CD4-positive, alpha-beta T cell (primary cell): ENCODE results near the gene RSPH9. TPM values are rescaled to one million over a fixed set of nuclear protein-coding genes. Genes with fewer than 3 reads are reported as not detected.

ENCODE experiments used
- ATAC-seq: fragments of 200-7000 bp; cut with Tn5 transposase; one replicate; pipeline ENCODE4 v1.10.0; 2022; ENCODE audit warnings: mild to moderate bottlenecking; ENCODE audit not compliant: poor library complexity
- CTCF ChIA-PET: fragments of 350-600 bp; sonication (Branson Sonifier 250); formaldehyde crosslinking; loops from one replicate; lab custom pipeline; 2021; ENCODE audit warnings: antibody characterized with exemption, inconsistent platforms; lab: Charles Lee
- POLR2A ChIA-PET: fragments of 350-600 bp; sonication (Branson Sonifier 250); formaldehyde crosslinking; loops from one replicate; lab custom pipeline; 2021; ENCODE audit warnings: antibody characterized with exemption, inconsistent platforms; lab: Charles Lee
- DNase-seq, 14 experiments: peaks; one replicate each; pipeline ENCODE4 v3.0.0-alpha.2; 2013 to 2020; ENCODE audit warnings: mixed read lengths in 2 of 14
- H3K27ac ChIP-seq, 2 donors: one replicate each; pipeline versions ENCODE4 v1.5.1 to v1.7.0; 2013; ENCODE audit warnings: low read length in 2 of 2, low read depth in 1 of 2, mild to moderate bottlenecking in 1 of 2
- H3K27me3 ChIP-seq, 2 experiments: 1 replicate in 1 of 2; 2 replicates in 1 of 2; pipeline versions ENCODE4 v1.6.1 to v1.7.0; 2013; ENCODE audit warnings: low read length in 2 of 2, control low read depth in 1 of 2, mild to moderate bottlenecking in 1 of 2, moderate library complexity in 1 of 2; ENCODE audit not compliant: insufficient read depth in 2 of 2, control insufficient read depth in 1 of 2
- H3K36me3 ChIP-seq: one replicate; pipeline ENCODE4 v1.6.1; 2013; ENCODE audit warnings: low read length, control low read depth; ENCODE audit not compliant: insufficient read depth
- H3K4me1 ChIP-seq: one replicate; pipeline ENCODE4 v1.6.1; 2013; ENCODE audit warnings: low read length, control low read depth; ENCODE audit not compliant: insufficient read depth
- H3K4me3 ChIP-seq: one replicate; pipeline ENCODE4 v1.5.1; 2013; ENCODE audit warnings: mild to moderate bottlenecking, low read length, moderate library complexity
- H3K9me3 ChIP-seq, 2 experiments: 1 replicate in 1 of 2; 2 replicates in 1 of 2; pipeline versions ENCODE4 v1.6.1 to v1.7.0; 2013; ENCODE audit warnings: low read length in 2 of 2, mild to moderate bottlenecking in 2 of 2, control low read depth in 1 of 2, moderate library complexity in 1 of 2; ENCODE audit not compliant: control insufficient read depth in 1 of 2, insufficient read depth in 1 of 2
- H3K27ac Mint-ChIP-seq: one replicate; pipeline ENCODE4 v1.8.0; 2020; ENCODE audit warnings: mixed read lengths
- H3K27me3 Mint-ChIP-seq: one replicate; pipeline ENCODE4 v1.8.0; 2021; ENCODE audit warnings: mixed read lengths
- H3K36me3 Mint-ChIP-seq: one replicate; pipeline ENCODE4 v1.8.0; 2021; ENCODE audit warnings: low read depth, mixed read lengths
- H3K4me1 Mint-ChIP-seq: one replicate; pipeline ENCODE4 v1.8.0; 2021; ENCODE audit warnings: low read depth, mixed read lengths
- H3K4me3 Mint-ChIP-seq: one replicate; pipeline ENCODE4 v1.8.0; 2020; ENCODE audit warnings: mild to moderate bottlenecking, mixed read lengths
- H3K9me3 Mint-ChIP-seq: one replicate; pipeline ENCODE4 v1.8.0; 2020; ENCODE audit warnings: mixed read lengths
- CTCF ChIP-seq: fragments of 200-600 bp; IDR thresholded peaks from one replicate; pipeline ENCODE4 v1.8.0; 2022; ENCODE audit warnings: antibody characterized with exemption, mild to moderate bottlenecking
- intact Hi-C, 2 experiments: fragments of 100-400 bp; cut with DNase I in 1 of 2; cut with micrococcal nuclease in 1 of 2; formaldehyde crosslinking; loops; one replicate each; pipeline versions ENCODE4 v1.15.1 to v1.9.0; 2023 to 2025; cut with DNase I, micrococcal nuclease
- total RNA-seq, 174 experiments: library from RNA in 2 of 174; stranded (reverse) in 2 of 174; gene quantifications; one replicate each; pipeline ENCODE4 v1.2.3 and lab custom pipeline; 2021 to 2026

The RSPH9 gene
- total RNA-seq, 2 experiments from 2014 or later = not detected

GRCh38 chr6:43624786-43625288, 20.0 kb upstream of the RSPH9 start:
- Mint-ChIP-seq H3K9me3 (no peaks in the 10 kb centered on the region), H3K27me3 (no peaks in the 10 kb centered on the region), H3K4me1 (peaks cover 33% of the 10 kb centered on the region), H3K27ac (no peak overlapping the region), H3K36me3 (peaks cover 76% of the 10 kb centered on the region), H3K4me3 (no peak overlapping the region)
- H3K27ac ChIP-seq = no peak overlapping the region
- TF ChIP-seq CTCF = no peak
- POLR2A ChIA-PET = no interaction called here
- H3K4me3 ChIP-seq = no peak overlapping the region
- DNase-seq = no peak
- ATAC-seq = no peak
- intact Hi-C loops = loop anchor here in 1 of 2 experiments (5.0 kb wide), 6 partner anchors 108 to 1888 kb away; partner anchors contain the start of genes ABCC10, CUL7, POLR1C and TFEB
- peaks cover 33% of the 10 kb centered on the region for H3K4me1 ChIP-seq
- CTCF ChIA-PET = no interaction called here
- H3K27me3 ChIP-seq = no peaks in the 10 kb centered on the region
- H3K36me3 ChIP-seq = peaks cover 56% of the 10 kb centered on the region
- no peaks in the 10 kb centered on the region for H3K9me3 ChIP-seq

- no peak for TF ChIP-seq CTCF
- no peak overlapping the region for H3K4me3 ChIP-seq
- Mint-ChIP-seq H3K27ac (no peak overlapping the region), H3K27me3 (no peaks in the 10 kb centered on the region), H3K4me3 (peak overlapping the region; percentile 2), H3K9me3 (no peaks in the 10 kb centered on the region), H3K36me3 (peaks cover 70% of the 10 kb centered on the region), H3K4me1 (peaks cover 38% of the 10 kb centered on the region)
- no peak for ATAC-seq
- DNase-seq = peak in 1 of 14 experiments; percentile 20
- no peaks in the 10 kb centered on the region for H3K9me3 ChIP-seq
- CTCF ChIA-PET = no interaction called here
- H3K27me3 ChIP-seq = no peaks in the 10 kb centered on the region
- H3K36me3 ChIP-seq = peaks cover 55% of the 10 kb centered on the region
- POLR2A ChIA-PET = no interaction called here
- peaks cover 40% of the 10 kb centered on the region for H3K4me1 ChIP-seq
- intact Hi-C loops = loop anchor here in 1 of 2 experiments (5.0 kb wide), 6 partner anchors 108 to 1888 kb away; partner anchors contain the start of genes ABCC10, CUL7, POLR1C and TFEB
- H3K27ac ChIP-seq = no peak overlapping the region
Observed at GRCh38 chr6:43625393-43625992, 19.3 kb upstream of the RSPH9 start.

GRCh38 chr6:43627008-43627825, 17.6 kb upstream of the RSPH9 start:
- peak overlapping the region; percentile 58 for H3K27ac Mint-ChIP-seq
- no peaks in the 10 kb centered on the region for H3K9me3 Mint-ChIP-seq
- ChIA-PET POLR2A (no interaction called here), CTCF (interaction anchor here (0.6 to 1.9 kb wide), 3 partner anchors 19 to 316 kb away, joined by 3 to 4 read pairs (median 3); no protein-coding TSS in a partner anchor)
- Histone ChIP-seq H3K4me1 (peaks cover 40% of the 10 kb centered on the region), H3K27ac (peak overlapping the region in 1 of 2 donors; percentile 10), H3K36me3 (peaks cover 38% of the 10 kb centered on the region), H3K4me3 (no peak overlapping the region), H3K27me3 (no peaks in the 10 kb centered on the region), H3K9me3 (no peaks in the 10 kb centered on the region)
- intact Hi-C loops = loop anchor here in 1 of 2 experiments (5.0 kb wide), 6 partner anchors 110 to 1890 kb away; partner anchors contain the start of genes ABCC10, CUL7, POLR1C and TFEB
- peaks cover 53% of the 10 kb centered on the region for H3K36me3 Mint-ChIP-seq
- peaks cover 38% of the 10 kb centered on the region for H3K4me1 Mint-ChIP-seq
- TF ChIP-seq CTCF = no peak
- H3K4me3 Mint-ChIP-seq = peak overlapping the region; percentile 70
- DNase-seq (peak in 2 of 14 experiments; percentile 53 to 66), ATAC-seq (no peak)
- no peaks in the 10 kb centered on the region for H3K27me3 Mint-ChIP-seq
